K562 (cell line): ENCODE data around the gene HHEX. TPM values are rescaled to one million over a fixed set of nuclear protein-coding genes. Genes with fewer than 3 reads are reported as not detected.

ENCODE experiments used
- ARID3A ChIP-seq: IDR thresholded peaks from 2 replicates; pipeline ENCODE4 v1.6.1; 2012; ENCODE audit warnings: low read depth, low read length, improper control_type of control experiment, borderline replicate concordance
- CCAR2 ChIP-seq: fragments of 200-400 bp; formaldehyde crosslinking; IDR thresholded peaks from 2 replicates; pipeline ENCODE4 v1.6.1; 2017; ENCODE audit warnings: mild to moderate bottlenecking, low read depth, low read length
- ETV1 ChIP-seq: fragments of 450-650 bp; conservative IDR thresholded peaks from 2 replicates; pipeline ENCODE4 v1.6.1; 2016; ENCODE audit warnings: missing genetic modification characterization, control low read depth, low read depth, missing compliant biosample characterization
- GATA2 ChIP-seq: sonication (generic); formaldehyde crosslinking; IDR thresholded peaks from 2 replicates; pipeline ENCODE4 v1.4.0; 2020; ENCODE audit warnings: mild to moderate bottlenecking, missing genetic modification reagents
- GATAD2A ChIP-seq: fragments of 450-650 bp; IDR thresholded peaks from 2 replicates; pipeline ENCODE4 v1.6.1; 2017
- HOMEZ ChIP-seq: fragments of 250-450 bp; sonication (Bioruptor Pico); IDR thresholded peaks from 2 replicates; pipeline ENCODE4 v1.4.0; 2020; ENCODE audit warnings: mild to moderate bottlenecking, moderate library complexity
- MEIS2 ChIP-seq: fragments of 450-650 bp; IDR thresholded peaks from 2 replicates; pipeline ENCODE4 v1.6.1; 2014; ENCODE audit warnings: mild to moderate bottlenecking; ENCODE audit not compliant: partially characterized antibody
- NKRF ChIP-seq: fragments of 450-650 bp; IDR thresholded peaks from 2 replicates; pipeline ENCODE4 v1.6.1; 2016; ENCODE audit warnings: borderline replicate concordance
- NR1H2 ChIP-seq: sonication (generic); formaldehyde crosslinking; IDR thresholded peaks from 2 replicates; pipeline ENCODE4 v1.4.0; 2020; ENCODE audit warnings: mild to moderate bottlenecking, missing genetic modification reagents
- NR2F6 ChIP-seq: fragments of 450-650 bp; formaldehyde crosslinking; IDR thresholded peaks from 2 replicates; pipeline ENCODE4 v1.4.0; 2020; ENCODE audit warnings: mild to moderate bottlenecking
- RBBP5 ChIP-seq: fragments of 200-600 bp; sonication (generic); IDR thresholded peaks from 2 replicates; pipeline ENCODE4 v1.6.1; 2012; ENCODE audit warnings: borderline replicate concordance, mild to moderate bottlenecking, low read length, control low read depth, inconsistent platforms; ENCODE audit not compliant: insufficient read depth, poor library complexity, severe bottlenecking
- SOX6 ChIP-seq: fragments of 450-650 bp; IDR thresholded peaks from 2 replicates; pipeline ENCODE4 v1.6.1; 2014; ENCODE audit warnings: mild to moderate bottlenecking
- SRF ChIP-seq, 2 experiments: fragments of 250-450, 450-650 bp in 1 of 2; sonication (Bioruptor Pico) in 1 of 2; sonication (generic) in 1 of 2; formaldehyde crosslinking; IDR thresholded peaks; 2 replicates each; pipeline versions ENCODE4 v1.5.0 to v1.5.1; 2020 to 2022; ENCODE audit warnings: mild to moderate bottlenecking in 1 of 2, missing genetic modification reagents in 1 of 2
- TEAD1 ChIP-seq, 2 experiments: fragments of 450-650 bp in 1 of 2; sonication (generic) in 1 of 2; formaldehyde crosslinking; IDR thresholded peaks; 2 replicates each; pipeline versions ENCODE4 v1.4.0 to v1.8.0; 2020 to 2022; ENCODE audit warnings: mild to moderate bottlenecking in 2 of 2, missing genetic modification reagents in 1 of 2
- ZKSCAN3 ChIP-seq: fragments of 250-450 bp; sonication (Bioruptor Pico); IDR thresholded peaks from 2 replicates; pipeline ENCODE4 v1.4.0; 2020
- polyA plus RNA-seq, 8 experiments: library from polyadenylated mRNA; depleted of rRNA in 4 of 8; stranded (reverse) in 5 of 8; unstranded in 3 of 8; fragments of >200 nt; fragmentation: Nextera tagmentation in 2 of 8; fragmentation: Illumina TruSeq in 1 of 8; extraction: Ambion mirVana in 2 of 8; extraction: Trizol in 1 of 8; gene quantifications; 2 replicates each; pipeline versions ENCODE4 v1.2.1 to v1.2.3, GENCODE V29; 2011 to 2014; ENCODE audit warnings: inconsistent platforms in 1 of 8, missing spikeins in 1 of 8
- total RNA-seq, 7 experiments: library from RNA; depleted of rRNA in 6 of 7; stranded (reverse); fragments of >200 nt in 6 of 7; fragmentation: Illumina TruSeq in 2 of 7; extraction: Trizol in 2 of 7; gene quantifications; 2 replicates each; pipeline versions ENCODE4 v1.2.1 to v1.2.3, GENCODE V29; 2011 to 2021; ENCODE audit warnings: low replicate concordance in 1 of 7
- TF ChIP-seq, protein P1 (sequence below), 2 experiments: fragments of 450-650 bp; IDR thresholded peaks; 2 replicates each; pipeline ENCODE4 v1.6.1; 2016
- TF ChIP-seq, protein P2 (sequence below): fragments of 450-650 bp; conservative IDR thresholded peaks from 2 replicates; pipeline ENCODE4 v1.6.1; 2016; ENCODE audit warnings: missing genetic modification characterization, low read depth, mild to moderate bottlenecking, control low read depth, missing compliant biosample characterization

The HHEX gene
- total and polyA plus RNA-seq, 9 of the 15 experiments (the other 6 are each of a cell fraction or from before 2014, with no cell fraction given), result 37.2 to 133 (median 80.2) TPM

GRCh38 chr10:92696606-92697383 is 7.0 kb downstream of the HHEX start (continued):
- TF ChIP-seq HOMEZ (no peak), SOX6 (no peak), ETV1 (tag) (peak; percentile 55; the same call in 1 of the 2 replicates), ZKSCAN3 (no peak), NKRF (0 out of 2 replicates have a peak, but pooled peaks have one; percentile 12), NR2F6 (CRISPR knock-in tag) (0 out of 2 replicates have a peak, but pooled peaks have one; percentile 3), TEAD1 (CRISPR knock-in tag; IDR thresholded peaks at IDR 0.05) (peak in 1 of 2 experiments; percentile 19; a peak in 1 of 4 replicates), MEIS2 (peak; percentile 2), GATAD2A (no peak), GATA2 (CRISPR knock-in tag) (no peak), NR1H2 (CRISPR knock-in tag) (no peak), CCAR2 (no peak), ARID3A (0 out of 2 replicates have a peak, but pooled peaks have one; percentile 30), RBBP5 (peak; percentile 7), SRF (CRISPR knock-in tag; IDR thresholded peaks at IDR 0.05) (0 out of 4 replicates have a peak, but pooled peaks of 1 of the 2 experiments have one; percentile 16)
- TF ChIP-seq, protein P1, sequence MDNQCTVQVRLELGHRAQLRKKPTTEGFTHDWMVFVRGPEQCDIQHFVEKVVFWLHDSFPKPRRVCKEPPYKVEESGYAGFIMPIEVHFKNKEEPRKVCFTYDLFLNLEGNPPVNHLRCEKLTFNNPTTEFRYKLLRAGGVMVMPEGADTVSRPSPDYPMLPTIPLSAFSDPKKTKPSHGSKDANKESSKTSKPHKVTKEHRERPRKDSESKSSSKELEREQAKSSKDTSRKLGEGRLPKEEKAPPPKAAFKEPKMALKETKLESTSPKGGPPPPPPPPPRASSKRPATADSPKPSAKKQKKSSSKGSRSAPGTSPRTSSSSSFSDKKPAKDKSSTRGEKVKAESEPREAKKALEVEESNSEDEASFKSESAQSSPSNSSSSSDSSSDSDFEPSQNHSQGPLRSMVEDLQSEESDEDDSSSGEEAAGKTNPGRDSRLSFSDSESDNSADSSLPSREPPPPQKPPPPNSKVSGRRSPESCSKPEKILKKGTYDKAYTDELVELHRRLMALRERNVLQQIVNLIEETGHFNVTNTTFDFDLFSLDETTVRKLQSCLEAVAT (IDR thresholded peaks at IDR 0.05), result peak in 1 of 2 experiments; percentile 3; a peak in 1 of 4 replicates
- TF ChIP-seq, protein P2, sequence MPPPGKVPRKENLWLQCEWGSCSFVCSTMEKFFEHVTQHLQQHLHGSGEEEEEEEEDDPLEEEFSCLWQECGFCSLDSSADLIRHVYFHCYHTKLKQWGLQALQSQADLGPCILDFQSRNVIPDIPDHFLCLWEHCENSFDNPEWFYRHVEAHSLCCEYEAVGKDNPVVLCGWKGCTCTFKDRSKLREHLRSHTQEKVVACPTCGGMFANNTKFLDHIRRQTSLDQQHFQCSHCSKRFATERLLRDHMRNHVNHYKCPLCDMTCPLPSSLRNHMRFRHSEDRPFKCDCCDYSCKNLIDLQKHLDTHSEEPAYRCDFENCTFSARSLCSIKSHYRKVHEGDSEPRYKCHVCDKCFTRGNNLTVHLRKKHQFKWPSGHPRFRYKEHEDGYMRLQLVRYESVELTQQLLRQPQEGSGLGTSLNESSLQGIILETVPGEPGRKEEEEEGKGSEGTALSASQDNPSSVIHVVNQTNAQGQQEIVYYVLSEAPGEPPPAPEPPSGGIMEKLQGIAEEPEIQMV (tag), result no peak
